HG02943 (cell line): Measurements from ENCODE around the gene CPN2.

Experiments used
- ATAC-seq: cut with Tn5 transposase; IDR thresholded peaks from one replicate; pipeline ENCODE4 v1.9.1; 2021; ENCODE audit warnings: mild to moderate bottlenecking, low read depth, moderate library complexity; ENCODE audit not compliant: unreplicated experiment

Gene CPN2

DNA sequence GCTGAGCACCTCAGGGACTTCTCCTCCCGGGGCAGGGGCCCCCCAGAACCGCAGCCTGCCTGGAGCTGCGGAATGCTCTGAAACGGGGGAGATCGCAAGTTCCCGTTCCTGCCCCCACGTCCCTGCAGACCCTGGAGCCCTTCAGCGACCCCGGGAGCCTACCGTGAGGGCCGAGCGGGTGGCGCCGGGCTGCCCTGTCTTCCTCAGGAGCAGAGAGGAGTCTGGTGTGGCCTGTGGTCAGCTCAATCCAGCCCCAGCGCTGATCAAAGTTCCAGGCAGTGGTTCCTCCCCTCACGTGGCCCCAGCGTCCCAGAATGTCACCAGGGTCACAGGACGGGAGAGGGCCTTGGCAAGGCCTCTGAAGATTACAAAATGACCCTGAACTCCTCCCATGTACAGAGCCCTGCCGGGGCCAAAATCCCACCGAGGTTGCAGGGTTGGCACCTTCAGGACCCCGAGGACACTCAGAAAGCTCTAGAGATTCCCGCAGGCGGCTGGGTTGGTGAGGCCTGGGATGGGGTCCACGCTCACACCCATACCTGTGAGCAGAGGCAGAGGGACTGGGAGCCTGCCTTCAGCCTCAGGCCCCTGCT is at the start of gene CPN2:
TSS of gene CPN2 (minus strand) at position 249 of the 593 bp plus-strand sequence. CDS start 8,626 bp downstream, outside the sequence.
- no peak for ATAC-seq

DNA sequence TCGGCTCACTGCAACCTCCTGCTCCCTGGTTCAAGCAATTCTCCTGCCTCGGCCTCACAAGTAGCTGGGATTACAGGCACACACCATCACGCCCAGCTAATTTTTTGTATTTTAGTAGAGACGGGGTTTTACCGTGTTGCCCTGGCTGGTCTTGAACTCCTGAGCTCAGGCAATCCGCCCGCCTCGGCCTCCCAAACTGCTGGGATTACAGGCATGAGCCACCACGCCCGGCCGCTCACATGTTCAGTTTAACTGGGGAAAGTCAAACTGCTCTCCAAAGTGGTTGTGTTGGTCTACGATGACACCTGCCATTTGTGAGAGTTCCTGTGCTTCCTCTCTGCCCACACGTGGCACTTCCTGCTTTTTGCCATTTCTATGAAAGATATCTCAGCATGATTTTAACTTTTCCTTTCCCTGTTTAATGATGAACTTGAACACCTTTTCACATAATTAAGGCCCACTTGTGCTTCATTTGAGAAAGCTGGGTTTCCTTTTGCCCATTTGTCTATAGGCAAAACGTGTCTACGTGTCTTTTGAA is 48.8 kb upstream of the CPN2 start:
- no peak for ATAC-seq

DNA sequence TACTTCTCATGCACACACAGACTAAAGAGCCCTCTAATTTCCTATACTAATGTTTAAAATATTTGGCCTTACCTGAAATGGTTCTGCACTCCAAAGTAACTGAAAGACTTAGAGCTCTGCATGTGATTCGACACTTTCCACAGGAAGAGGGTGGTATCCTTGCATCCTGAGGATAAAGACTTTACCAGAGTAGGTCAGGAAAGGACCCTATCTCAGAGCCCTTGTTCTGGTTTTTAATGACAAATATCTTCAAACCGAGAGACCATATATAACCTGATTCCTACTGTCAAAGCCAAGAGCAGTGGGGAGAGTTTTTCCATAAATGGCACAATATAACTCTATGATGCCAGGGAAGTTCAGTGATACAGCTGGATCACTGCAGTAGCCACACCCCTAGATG is 48.0 kb upstream of the CPN2 start, which contains the start of gene GP5:
TSS of gene GP5 (minus strand) at position 101 of the 400 bp plus-strand sequence. CDS start 984 bp downstream, outside the sequence.
- ATAC-seq = no peak

DNA sequence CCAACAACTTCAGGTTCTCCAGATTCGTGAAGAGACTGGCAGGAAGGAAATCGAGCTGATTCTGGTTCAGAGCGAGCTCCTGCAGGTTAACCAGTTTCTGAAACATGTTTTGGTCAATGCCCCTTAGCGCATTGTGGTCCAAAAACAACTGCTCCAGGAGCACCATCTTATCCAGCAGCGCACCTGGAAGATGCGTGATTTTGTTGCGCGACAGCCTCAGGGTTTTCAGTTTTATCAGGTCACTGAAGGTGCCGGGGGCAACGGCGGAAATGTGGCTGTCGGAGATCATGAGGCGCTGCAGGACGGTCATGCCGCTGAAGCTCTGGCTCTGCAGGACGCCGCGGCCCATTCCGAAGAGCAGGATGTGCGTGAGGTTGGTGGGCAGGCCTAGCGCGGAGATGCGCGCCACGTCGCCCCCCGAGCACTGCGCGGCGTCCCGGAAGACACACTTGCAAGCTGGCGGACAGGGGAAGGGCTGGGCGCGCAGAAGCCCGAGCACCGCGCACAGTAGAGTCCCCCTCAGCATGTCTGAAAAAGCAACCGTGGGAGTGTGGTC is 46.7 kb upstream of the CPN2 start:
- no peak for ATAC-seq

GRCh38 chr3:194396859-194397756 is 46.0 kb upstream of the CPN2 start:
- ATAC-seq = no peak

- ATAC-seq = no peak
Measured at GRCh38 chr3:194396539-194396858, 45.4 kb upstream of the CPN2 start.

GRCh38 chr3:194395778-194396538 is 44.8 kb upstream of the CPN2 start:
- no peak for ATAC-seq

DNA sequence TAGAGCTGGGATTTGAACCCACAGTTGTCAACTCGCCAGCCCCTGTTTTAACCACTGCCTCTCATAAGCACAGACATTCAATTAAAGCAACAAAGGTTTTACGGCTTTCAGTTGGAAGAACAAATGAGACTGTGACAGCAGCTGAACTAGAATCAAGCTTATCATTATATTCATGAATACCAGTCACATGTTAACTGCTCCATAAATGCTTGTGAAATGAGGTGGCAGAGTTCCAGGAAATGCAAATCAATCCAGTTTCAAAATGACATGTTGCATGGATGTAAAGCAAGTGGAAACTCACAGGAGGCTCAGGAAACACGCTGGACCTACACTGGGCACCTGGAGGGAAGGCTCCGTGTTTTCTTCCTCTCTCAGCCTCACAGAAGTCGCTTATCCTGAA is 44.1 kb upstream of the CPN2 start:
- no peak for ATAC-seq

DNA sequence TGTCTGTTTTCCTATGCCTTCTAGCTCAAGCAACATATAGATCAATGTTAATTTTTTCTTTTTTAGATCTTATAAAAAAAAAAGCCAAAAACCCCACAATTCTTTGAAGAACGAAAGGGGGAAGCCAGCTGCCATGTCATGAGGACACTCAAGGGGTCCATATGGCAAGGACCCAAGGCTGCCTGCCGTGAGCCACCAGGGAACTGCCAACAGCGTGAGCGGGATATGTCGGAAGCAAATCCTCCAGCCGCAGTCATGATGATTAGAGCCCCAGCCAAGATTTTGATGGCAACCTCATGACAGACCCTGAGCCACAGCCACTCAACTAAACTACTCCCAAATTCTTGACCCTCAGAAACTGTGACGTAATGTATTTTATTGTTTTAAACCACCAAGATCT is 41.4 kb upstream of the CPN2 start:
- no peak for ATAC-seq

DNA sequence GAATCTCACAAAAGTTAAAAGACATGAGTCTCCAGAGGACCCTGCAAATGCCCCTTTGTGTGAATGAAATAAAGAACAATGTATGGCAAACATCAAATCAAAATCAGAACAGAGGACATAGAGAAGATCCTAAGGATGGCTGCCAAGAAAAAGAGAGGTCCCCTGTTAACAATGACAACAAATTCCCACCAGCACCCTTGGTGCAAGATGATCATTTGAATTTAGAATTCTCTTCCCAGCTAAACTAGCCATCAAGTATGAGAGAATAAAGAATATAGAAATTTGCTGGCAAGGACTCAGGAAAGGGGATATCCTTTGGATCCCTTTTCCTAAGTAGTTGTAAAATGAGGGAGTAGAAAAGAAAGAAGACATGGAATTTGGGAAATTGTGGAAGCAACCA is 39.7 kb upstream of the CPN2 start:
- ATAC-seq = no peak

- no peak for ATAC-seq
Measured at GRCh38 chr3:194389269-194389668, 38.1 kb upstream of the CPN2 start.

- ATAC-seq = no peak
Measured at GRCh38 chr3:194387926-194388418, 36.8 kb upstream of the CPN2 start.

GRCh38 chr3:194387276-194387675 is 36.1 kb upstream of the CPN2 start:
- no peak for ATAC-seq

- ATAC-seq = no peak
Measured at GRCh38 chr3:194386648-194387047, 35.5 kb upstream of the CPN2 start.

- ATAC-seq = no peak
Measured at GRCh38 chr3:194386066-194386465, 34.9 kb upstream of the CPN2 start.

DNA sequence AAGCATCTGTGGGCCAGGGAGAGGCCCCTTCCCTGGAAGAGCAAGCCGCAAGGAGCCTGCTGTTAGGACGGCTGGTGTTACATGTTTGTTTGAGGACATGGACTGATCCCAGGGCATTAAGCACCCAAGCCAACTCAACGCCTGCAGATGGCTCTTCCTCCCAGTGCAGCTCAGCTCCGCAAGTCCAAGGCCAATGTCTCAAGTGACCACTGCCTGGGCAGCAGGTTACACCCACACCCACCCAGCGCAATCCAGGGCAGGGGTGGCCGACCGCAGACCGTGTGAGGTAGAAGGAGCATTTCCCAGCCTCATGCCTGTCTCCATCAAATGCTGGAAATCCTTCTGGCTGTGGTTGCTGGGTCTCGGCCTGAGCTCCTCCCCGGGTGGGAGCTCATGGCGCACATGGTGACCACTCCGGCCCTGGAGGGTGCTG is 33.5 kb upstream of the CPN2 start:
- no peak for ATAC-seq

GRCh38 chr3:194384156-194384555 is 33.0 kb upstream of the CPN2 start:
- ATAC-seq = no peak

- ATAC-seq = no peak
Measured at GRCh38 chr3:194383276-194383940, 32.3 kb upstream of the CPN2 start.

GRCh38 chr3:194382892-194383223 is 31.7 kb upstream of the CPN2 start:
- no peak for ATAC-seq
